Measurements from ENCODE around the gene ERBB4.

The ERBB4 gene

GRCh38 chr2:211868996-211869533 lies 669.5 kb downstream of the ERBB4 start:
- DNase-seq: no peak

- DNase-seq: no peak
Observed at GRCh38 chr2:211867845-211868451, 670.7 kb downstream of the ERBB4 start.

GRCh38 chr2:211864328-211864727 lies 674.3 kb downstream of the ERBB4 start:
- no peak for DNase-seq

GRCh38 chr2:211860224-211860623 lies 678.4 kb downstream of the ERBB4 start:
- no peak for DNase-seq

GRCh38 chr2:211854832-211855231 lies 683.8 kb downstream of the ERBB4 start:
- no peak for DNase-seq

- no peak for DNase-seq
Observed at GRCh38 chr2:211846714-211847113, 691.9 kb downstream of the ERBB4 start.

- DNase-seq: no peak
Observed at GRCh38 chr2:211846036-211846400, 692.6 kb downstream of the ERBB4 start.

GRCh38 chr2:211845338-211846035 lies 693.1 kb downstream of the ERBB4 start:
- no peak for DNase-seq

- no peak for DNase-seq
Observed at GRCh38 chr2:211837706-211838105, 700.9 kb downstream of the ERBB4 start.

GRCh38 chr2:211837206-211837605 lies 701.4 kb downstream of the ERBB4 start:
- DNase-seq: no peak

GRCh38 chr2:211836409-211836808 lies 702.2 kb downstream of the ERBB4 start:
- no peak for DNase-seq

GRCh38 chr2:211835695-211836094 lies 702.9 kb downstream of the ERBB4 start:
- no peak for DNase-seq

- DNase-seq: no peak
Observed at GRCh38 chr2:211833582-211834279, 704.9 kb downstream of the ERBB4 start.

GRCh38 chr2:211829725-211830124 lies 708.9 kb downstream of the ERBB4 start:
- no peak for DNase-seq

GRCh38 chr2:211823886-211824479 lies 714.6 kb downstream of the ERBB4 start:
- DNase-seq: no peak

GRCh38 chr2:211822686-211823335 lies 715.8 kb downstream of the ERBB4 start:
- DNase-seq: no peak

- DNase-seq: no peak
Observed at GRCh38 chr2:211816754-211817153, 721.8 kb downstream of the ERBB4 start.

- no peak for DNase-seq
Observed at GRCh38 chr2:211812587-211812986, 726.0 kb downstream of the ERBB4 start.

GRCh38 chr2:211802666-211803065 lies 735.9 kb downstream of the ERBB4 start:
- DNase-seq: no peak

GRCh38 chr2:211800001-211800400 lies 738.6 kb downstream of the ERBB4 start:
- DNase-seq: no peak

GRCh38 chr2:211798868-211799267 lies 739.7 kb downstream of the ERBB4 start:
- DNase-seq: no peak

- no peak for DNase-seq
Observed at GRCh38 chr2:211793690-211794089, 744.9 kb downstream of the ERBB4 start.

- DNase-seq: no peak
Observed at GRCh38 chr2:211789982-211790381, 748.6 kb downstream of the ERBB4 start.

All from activated CD4-positive, alpha-beta T cell treated with anti-CD3 and anti-CD28 coated beads, Interleukin-2, amount 50 U/mL, for 4 hours (primary cell).